Measurements from ENCODE around the gene NAA40.

NAA40 gene

DNA sequence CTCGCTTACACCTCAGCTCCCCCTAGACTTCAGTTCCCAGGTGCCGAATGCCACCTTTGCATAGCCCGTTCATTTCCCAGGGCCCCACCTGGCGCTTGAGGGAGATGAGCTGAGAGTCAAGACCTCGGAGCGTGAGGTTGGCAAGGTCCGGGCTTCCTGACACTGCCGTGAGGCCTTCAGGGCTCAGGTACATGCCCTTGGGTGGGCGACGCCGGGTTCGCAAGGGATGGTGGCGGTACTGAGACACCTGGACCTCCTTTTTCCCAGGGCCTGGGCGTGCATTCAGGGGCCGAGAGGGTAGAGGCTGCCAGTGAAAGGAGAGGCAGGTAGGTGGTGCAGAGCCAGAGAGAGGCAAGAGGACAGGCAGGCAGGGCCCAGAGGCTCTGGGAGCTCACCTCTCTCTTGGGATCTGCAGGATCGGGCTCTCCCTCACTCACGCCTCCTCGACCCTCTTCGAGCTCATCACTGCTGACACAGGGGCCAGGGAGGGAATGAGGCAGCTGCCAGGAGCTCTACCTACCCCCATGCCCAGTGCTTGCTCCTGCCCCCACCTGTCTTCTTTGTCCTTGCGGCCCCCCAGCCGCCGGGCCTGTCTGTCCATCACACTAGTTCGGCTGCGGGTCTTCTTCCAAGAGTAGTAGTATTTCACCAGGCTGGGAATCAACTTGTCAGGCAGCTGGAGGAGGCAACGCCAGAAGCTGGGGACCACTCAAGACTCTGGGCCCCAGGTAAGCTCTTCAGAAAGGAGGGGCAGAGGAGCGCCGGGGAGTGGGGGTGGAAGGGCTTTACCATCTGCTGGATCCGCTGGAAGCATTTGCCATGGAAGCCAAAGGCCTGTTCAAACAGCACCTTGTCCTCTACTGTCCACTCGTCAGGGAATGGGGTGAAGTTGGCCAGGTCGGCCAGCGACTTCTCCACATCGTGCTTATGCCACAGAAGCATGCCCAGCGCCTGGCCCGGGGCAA lies 24.7 kb upstream of the NAA40 start:
- no peak for DNase-seq

DNA sequence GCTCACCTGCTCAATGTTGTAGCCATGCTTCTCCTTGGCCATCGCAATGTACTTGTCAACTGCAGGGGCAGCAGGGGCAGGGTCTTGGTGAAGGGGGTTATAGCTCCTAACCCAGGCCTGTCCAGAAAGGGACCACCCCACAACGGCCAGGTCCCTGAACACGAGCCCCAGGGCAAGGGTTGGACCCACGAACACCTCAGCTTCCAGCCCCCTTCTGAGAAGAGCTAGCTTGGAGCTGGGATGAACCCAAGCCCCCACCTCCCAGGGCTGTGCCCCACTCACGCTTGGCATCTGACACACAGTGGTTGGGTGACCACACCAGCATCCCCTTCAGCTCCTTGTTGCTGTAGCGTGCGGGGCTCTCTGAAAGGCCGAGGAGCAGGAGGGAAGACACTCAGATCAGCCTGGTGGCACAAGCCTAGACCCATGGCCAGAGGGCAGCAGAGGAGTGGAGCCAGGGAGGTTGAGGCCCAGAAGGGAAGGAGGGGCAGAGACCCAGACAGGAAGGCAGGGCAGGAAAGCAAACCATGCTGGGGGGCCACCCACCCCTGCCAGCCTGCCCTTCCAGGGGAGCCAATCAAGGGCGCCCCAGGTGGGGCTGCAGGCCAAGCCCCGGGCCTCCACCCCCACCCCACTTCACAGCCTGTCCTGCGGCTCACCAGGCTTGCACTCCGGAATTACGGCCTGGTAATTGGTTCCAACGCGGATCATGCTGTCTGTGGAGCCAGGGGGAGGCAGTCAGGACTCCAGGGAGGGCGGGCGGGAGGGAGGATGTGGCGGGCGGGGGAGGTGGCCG lies 23.7 kb upstream of the NAA40 start:
- DNase-seq = no peak

DNA sequence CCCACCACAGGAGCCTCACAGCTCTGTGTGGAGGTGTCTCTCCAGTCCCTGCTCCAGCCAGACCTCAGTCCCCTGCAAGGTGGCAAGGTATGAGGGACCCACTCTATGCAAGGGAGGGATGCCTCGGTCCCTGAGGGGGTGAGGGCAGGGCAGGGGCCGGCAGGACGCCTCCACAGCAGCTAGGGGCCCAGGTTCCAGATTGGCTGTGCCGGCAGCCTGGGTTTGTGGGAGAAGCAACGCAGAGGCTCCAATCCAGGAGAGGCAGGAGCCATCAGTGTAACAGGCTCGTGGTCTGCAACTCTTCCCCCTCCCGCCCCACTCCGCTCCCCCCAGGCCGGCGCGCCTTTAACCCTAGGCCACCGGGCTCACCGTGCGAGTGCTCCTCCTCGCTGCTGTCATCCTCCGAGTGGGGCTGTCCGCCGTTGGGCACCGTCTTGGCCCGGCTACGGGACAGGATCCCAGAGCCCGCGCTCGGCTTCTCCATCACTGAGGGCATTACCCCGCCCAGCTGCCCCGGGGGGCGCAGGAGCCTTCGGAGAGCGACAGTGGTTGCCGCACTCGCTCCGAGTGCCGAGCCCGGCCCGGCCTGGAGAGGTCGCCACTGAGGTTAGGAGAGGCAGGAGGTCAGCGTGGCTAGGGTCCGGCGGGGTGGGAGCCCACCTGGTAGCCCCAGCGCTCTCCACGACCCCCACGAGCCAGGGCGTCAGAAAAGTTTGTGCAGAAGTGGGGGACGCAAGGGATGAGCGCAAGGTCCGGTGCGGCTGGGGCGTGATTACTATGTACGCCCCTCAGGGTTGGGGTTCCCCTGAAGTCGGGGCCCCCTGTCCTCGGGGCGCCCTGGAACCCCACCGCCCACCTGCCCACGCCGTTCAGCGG lies 22.6 kb upstream of the NAA40 start:
- no peak for DNase-seq

DNA sequence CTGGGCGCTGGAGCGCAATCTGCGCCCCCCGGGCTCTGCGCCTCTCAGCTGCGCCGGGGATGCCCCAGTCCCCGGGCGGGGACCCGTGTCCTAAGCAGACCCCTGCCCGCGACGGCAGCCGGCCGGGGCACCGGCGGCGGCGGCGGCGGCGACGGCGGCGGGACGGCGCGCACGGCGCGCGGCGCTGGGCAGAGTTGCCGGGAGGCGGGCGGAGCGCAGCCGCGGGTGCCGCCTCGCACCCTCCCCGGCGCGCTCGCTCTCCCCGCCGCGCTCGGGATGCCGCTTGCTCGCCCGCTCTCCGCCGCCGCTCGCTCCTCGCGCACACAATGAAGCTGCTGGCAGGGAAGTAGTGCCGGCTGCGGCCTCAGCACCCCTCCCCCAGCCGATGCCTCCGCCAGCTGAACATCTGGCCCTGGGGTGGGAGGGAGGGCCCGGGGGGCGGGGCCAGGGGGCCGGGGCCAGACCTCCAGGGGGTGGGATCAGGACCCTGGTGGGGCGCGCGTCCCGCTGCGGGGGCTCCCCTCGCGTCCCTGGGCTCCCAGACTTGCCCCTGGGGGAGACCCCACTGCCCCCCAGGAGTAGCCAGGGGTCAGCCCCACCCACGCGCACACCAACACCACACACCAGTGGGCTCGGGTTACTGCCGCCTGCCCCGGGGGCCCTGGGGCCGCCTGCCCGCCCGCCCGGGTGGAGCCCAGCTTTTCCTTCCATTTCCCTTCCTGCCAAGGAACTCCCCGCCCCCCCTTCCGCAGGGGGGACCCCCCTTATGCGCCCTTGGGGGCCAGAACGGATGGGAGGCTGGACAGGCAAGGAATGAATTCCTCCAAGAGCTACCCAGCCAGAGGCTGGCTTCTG lies 21.7 kb upstream of the NAA40 start, which contains the start of gene RCOR2:
TSS of gene RCOR2 (minus strand) at position 328 of the 855 bp plus-strand sequence. CDS start 708 bp downstream, outside the sequence.
- DNase-seq = peak in 3 of 4 experiments; percentile 21 to 24 (median 24)

DNA sequence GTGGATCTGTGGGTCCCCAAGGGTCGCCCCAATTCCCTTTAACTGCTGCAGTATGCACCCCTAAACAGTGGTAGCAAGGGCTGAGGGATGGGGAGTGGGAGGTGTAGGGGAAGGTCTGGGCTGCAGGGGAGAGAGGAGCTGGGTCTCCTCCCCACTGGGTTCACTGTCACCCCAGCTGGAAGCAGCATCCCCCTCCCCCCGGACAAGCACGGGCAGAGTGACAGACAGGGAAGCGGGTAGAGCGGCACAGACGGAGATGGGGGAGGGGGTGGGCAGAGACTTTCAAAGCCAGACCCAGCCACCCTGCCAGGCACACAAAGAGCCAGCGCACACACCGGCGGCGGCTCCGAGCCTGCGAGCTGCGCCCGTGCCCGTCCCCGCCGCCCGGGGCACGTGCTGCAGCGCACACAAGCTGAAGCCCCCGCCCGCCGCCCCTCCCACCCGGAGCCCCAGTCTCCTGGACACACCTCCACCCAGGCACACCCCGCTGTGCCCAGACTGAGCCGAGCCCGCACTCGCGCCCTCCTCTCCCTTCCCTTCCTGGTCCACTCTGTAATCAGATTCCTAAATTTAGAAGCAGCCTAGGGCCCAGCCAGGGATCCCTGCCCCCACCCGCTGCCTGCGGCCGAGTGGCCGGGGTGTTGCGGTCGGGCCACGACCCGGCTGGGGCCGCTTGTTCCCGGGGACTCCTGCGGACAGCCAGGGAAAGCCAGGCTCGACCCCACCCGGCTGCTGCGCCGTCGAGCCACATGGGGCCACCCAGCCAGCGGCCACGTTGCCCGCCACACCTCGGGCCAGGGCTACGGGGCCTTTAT lies 20.9 kb upstream of the NAA40 start:
- DNase-seq = no peak

DNA sequence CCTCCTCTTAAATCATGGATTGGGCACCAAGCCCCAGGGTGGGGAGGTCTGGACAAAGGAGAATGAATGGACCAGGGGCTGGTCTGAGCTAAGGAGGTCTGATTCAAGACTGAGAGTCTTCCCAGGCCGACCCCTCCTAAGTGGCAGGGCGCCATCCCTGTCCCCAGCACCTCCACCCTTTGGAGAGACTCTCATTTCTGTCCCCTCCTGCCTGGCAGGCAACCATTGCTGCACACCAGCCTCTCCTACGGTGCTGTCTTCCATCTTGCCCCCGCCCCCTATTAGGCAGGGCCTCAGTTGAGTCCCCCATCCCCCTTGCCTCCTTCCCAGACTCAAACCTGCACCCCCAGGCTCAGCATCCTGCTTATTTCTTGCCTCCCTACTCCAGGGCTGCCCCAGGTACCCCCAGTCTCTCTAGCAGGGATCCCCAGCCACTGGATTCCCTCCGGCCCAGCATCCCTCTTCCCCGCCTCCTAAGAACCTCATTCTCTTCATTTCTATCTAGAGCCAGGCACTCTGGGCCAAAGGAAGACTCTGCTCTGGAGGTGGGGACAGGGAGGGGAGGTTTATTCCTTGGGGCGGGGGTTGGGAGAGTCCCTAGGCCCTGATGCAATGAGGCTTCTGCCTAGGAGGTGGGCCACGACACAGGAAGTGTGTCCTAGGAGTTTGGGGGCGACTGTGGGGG lies 20.2 kb upstream of the NAA40 start:
- DNase-seq = no peak

DNA sequence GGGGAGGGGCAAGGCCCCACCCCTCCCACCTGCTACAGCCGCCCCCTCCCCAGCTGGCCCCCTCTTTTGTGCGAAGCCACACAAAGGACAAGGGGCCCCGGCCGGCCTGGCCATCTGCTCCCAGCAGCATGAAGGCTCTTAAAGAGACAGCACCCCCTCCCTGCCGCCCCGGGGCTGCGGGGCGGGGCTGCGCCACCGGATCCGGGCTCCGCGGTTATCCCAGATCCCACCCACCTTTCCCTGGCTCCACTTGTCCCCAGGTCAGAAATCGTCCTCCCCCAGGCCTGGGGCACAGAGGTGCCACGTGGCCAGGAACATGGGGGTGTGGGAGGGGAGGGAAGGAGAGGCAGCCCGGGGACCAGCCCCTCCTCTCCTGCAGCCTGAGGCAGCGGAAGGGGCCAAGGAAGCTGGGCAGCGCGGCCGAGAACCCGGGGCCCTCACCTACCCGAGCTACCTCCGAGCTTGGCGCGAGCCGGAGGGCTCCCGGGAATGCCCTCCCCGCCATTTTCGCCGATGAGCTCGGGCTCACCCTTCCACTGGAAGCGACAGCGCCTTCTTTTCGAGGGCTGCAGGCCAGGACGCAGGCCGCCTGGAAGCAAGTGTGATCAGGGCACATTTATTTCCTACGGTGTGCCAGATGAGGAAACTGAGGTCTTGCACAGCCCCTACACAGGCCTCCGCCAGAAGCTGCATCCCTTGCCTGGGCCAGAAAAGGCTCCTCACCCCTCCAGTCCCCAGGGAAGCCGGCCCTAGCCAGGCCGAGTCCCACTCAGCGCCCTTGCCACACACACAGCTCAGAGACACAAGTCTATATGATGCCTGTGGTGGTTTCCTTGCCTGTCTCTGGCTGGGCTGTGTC lies 19.3 kb upstream of the NAA40 start:
- DNase-seq = no peak

DNA sequence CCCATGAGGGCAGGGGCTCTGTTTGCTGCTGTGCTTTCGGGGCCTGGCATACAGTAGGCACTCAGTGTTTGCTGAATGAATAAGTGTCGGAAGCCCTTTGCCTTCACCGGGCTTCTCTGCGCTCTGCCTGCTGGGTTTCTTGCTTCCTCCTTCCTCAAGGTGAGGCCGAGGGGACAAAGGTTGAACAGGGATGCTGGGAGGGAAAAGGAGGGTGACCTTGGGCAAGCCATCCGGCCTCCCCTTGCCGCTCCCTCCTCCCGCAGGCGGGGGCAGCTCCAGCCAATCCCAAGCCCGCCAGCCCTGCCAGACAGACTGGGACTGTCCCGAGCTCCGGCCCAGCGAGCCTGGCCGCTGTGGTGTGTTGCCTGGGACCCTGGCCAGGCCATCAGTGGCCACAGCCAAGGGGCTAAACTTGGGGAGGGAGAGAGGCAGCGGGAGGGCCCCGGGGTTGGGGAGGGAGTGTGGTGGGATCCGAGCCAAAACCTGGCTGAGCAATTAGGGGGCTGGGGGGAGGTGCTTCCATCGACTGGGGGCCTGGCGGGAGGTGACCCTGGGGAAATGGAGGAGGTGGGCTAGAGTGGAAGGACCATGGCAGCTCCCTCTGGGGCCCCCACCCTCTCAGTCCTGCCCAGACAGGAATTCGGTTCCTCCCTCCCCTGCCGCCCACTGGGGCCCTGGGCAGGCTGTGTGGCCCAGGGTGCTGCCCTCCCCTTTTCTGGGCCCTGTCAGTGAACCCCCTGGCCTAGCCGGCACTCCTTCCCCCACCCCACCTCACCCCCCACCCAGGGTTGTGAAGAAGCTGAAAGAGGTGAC lies 18.5 kb upstream of the NAA40 start:
- no peak for DNase-seq

DNA sequence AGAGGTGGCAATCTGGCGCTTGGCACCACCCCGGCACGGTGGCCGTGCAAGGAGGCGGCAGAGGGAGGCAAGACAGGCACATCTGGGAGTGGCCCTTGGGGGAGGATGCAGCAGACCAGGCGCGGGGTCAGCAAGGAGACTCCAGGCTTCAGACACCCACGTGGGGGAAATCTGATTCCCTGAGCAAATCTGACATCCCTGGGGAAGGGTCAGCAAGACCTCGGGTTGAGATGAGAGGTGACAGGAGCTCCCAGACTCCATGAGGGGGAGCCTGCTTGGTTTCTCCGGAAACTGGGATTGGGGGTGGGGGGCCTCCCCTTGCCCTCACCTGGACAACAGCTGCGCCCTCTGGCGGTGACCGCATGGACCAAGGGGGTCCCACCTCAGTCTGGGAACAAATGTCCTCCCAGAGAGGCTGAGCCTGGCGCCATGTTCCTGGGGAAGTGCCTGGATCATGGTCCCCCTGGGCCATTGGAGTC lies 17.8 kb upstream of the NAA40 start:
- peak in 1 of 4 experiments; percentile 12 for DNase-seq

DNA sequence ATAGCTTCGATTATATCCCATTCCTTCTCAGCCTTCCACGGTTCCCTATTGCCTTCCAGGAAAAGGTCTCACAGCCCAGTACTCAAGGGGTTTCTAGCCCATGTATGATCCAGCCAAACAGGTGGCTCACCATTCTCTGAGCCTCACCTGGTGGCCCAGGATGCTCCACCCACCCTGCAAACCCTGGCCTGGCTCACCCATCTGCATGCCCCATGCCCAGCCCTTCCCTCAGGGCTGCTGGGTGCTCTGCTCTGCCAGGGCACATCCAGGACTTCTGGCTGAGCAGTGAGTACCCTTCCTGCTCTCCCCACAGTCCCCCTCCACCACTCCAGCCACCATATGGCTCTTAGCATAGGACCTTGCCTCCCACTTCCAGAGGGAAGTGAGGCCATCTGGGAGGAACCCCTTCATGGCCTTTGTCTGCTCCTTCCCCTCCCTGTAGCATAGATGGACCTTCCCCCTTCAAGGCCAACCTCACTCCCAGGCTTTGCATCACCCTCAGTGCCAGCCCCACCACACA lies 16.1 kb upstream of the NAA40 start:
- DNase-seq = no peak

DNA sequence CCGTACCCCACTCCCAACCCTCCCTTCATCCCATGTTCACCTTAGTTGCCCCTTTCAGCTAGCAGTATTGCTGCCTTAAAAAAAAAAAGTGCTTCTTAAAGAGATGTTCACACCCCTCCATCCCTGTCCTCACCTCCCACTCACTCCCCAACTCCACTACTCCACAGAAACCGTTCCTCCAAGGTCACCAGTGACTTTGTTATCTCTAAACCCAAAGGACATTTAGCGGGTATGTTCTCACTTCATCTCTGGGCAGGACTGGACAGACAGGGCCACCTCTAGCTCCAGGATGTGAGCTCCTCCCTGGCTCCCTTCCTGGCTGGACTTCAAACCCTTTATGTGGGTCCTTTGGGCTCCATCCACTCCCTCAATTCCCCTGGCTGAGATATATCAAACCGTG lies 15.5 kb upstream of the NAA40 start:
- DNase-seq = no peak

DNA sequence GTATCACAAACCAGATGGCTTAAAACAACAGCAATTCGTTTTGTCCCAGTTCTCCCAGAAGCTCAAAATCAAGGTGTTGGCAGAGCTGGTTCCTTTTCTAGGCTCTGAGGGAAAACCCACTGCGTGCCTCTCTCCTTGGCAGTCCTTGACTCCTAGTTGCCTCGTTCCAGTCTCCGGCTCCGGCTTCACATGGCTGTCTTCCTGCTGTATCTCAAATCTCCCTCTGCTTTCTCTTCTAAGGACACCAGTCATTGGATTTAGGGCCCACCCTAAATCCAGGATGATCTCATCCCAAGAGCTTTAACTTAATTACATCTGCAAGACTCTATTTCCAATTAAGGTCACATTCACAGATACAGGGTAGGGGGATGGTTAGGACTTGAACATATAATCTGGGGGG lies 9.2 kb upstream of the NAA40 start:
- no peak for DNase-seq

DNA sequence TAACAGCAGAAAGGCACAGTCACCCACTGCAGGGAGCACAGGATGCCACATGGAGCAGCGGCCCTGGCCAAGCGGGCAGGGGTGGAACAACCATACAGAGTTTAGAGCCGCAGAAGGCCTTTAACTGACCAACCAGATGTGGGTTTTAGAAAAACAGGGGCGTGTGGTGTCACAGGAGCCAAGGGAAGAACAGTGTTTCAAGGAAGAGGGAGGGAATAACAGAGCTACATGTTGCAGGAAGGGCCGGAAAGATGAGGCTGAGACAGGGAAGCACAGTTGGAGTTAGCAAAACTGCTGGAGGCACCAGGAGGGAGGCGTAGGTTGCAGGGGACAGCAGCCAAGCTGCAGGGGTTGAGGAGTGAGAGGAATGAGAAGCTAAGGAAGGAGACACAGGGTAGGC lies 7.8 kb upstream of the NAA40 start:
- DNase-seq = no peak

DNA sequence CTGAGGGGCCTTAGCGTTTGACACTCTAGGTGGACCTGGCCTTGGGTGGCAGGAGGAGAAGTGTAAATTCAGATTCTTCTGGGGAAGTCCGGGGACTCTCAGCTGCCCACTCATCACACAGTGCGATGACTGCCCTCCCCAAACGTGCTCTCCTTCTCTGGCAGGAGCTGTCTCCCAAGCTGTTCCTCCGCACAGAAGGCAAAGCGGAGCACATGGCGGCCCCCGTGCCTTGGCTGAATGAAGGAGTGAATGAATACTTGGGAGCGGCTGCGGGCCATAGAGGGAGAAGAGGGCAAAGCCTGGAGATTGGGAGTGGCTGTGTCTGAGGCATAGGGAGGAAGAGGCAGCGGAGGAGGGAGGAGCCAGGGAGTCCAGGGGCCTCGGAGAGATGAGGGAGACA lies 6.9 kb upstream of the NAA40 start:
- no peak for DNase-seq

DNA sequence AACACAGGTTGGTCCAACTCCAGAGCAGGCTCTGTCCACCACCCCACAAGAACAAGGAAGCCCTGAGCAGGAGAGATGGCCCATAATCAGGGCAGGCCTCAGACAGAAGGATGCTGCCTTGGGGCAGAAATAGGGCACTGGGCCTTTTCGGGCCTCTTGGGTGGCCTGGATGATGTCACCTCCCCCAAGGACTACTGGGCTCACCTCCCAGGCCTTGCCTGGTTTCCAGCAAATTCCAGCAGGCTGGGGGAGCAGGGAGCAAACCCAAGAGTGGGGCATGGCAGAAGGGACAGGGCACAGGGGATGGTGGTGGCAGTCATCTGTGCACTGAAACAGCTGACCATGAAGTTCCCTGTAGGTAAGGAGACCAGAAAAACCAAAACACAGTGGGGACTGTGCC lies 5.3 kb upstream of the NAA40 start:
- no peak for DNase-seq

DNA sequence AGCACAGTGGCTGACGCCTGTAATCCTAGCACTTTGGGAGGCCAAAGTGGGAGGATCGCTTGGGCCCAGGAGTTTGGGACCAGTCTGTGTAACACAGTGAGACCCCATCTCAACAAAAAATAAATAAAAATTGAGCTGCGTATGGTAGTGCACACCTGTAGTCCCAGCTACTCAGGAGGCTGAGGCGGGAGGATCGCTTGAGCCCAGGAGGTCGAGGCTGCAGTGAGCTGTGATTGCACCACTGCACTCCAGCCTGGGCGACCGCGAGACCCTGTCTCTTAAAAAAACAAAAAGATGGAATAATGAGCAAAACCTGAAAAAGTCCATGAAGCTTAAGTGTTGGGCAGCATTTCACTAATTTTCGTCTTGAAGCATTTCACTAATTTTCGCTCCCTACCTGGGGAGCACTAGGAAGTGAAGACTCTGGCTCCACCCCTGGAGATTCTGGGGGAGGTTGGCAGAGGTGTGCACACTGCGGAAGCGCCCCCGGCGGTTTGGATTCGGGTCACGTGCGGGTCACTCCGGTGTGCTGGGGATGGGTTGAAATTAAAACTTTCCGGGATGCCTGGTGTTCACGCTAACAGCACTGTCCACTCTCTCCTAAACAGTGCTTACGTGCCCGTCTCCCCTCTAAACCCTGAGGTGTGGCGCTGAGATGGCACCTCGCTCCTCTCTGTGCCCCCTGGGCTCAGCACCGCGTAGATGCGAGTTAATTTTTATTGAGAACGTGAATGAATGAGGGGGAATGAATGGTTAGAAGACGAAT lies 906 bp upstream of the NAA40 start:
- DNase-seq = no peak

DNA sequence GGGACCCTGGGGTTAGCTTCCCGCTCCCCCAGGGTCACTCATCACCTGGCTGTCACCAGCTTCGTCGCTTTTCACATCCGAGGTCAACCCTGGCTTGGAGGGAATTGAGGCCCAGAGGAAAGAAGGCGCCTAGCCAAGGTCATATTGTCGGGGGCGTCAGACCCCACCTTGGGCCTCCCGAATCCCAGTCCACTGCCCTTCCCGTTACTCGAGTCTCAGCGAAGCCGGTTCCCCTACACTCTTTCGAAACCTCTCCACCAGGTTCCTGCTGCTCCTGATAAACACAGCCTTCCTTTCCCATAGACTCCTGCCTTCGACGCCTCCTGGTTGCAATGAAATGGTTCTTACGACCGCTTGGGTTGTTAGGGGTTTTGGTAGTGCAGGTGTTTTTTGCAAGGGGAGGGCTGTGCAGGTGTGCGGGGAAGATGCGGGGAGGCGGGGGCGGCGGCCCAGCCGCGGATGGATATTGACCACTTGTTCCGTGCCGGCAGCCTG lies 642 bp downstream of the NAA40 start:
- DNase-seq = no peak
